Measurements from ENCODE around the gene SNX14.
"Not testable (repeated sequence)": the region's sequence is repeated elsewhere in the genome, so short reads cannot be mapped to it uniquely, and the experiment has no call there.

The SNX14 gene

GRCh38 chr6:85591207-85591606, 2.5 kb downstream of the SNX14 start:
- DNase-seq (ENCODE audit: low spot score) = no peak

DNA sequence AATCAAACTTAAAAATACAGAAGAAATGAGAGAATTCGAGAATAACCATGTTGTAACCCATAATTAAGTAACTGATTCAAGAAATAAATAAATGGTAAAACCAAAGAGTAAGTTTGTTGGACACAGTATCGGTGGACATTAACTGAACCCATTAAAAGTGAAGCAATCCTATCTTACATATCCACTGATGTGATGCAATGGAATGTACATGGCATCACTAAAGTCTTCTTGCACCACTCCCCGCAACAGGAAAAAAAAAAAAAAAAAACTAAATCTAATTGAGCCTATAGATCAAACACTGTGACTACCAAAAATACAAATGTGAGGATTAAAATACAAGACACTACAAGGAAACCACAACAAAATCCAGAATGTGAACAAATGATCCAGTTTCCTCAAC, 7.9 kb downstream of the SNX14 start:
- no peak for DNase-seq (ENCODE audit: low spot score)

GRCh38 chr6:85582832-85583231, 10.8 kb downstream of the SNX14 start:
- not testable (repeated sequence) for DNase-seq (ENCODE audit: low spot score)

- no peak for DNase-seq (ENCODE audit: low spot score)
These were observed 12.1 kb downstream of the SNX14 start for GRCh38 chr6:85581572-85581971.

- DNase-seq (ENCODE audit: low spot score) = no peak
These were observed 12.8 kb downstream of the SNX14 start for GRCh38 chr6:85580878-85581267.

- DNase-seq (ENCODE audit: low spot score) = no peak
These were observed 13.4 kb downstream of the SNX14 start for GRCh38 chr6:85580118-85580877.

DNA sequence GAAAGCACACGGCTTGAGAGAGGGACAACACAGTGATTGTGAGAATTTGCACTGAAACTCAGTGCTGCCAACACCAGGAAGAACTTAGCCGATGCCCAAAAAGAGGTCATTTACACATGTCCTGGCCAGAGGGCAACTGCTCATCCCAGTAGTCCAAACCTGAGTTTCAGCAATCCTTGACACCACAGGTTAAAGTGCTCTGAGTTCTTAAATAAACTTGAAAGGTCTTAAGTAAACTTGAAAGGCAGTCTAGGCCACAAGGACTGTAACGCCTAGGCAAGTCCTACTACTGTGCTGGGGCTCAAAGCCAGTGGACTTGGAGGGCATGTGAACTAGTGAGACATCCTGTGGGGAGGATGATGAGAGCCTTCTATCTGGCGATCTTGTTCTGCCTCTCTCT, 14.1 kb downstream of the SNX14 start:
- DNase-seq (ENCODE audit: low spot score) = no peak

DNA sequence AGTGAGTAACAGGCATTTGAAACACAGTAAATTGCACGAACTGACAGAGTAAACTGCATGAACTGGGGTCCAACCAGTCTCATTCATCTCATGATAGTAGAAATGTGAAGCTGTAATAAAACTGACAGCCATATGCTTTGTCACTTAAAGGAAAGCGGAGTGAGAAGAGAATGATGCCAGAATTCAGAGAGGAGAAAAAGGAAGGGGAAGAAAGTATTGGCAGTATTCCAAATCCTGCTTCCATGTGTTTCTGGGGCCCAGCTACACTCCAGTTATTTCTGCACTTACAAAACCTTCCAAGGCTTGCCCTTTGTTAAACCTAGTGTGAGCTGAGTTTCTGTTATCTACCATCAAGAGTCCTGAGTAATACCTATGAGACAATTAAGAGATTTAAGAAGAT, 17.2 kb downstream of the SNX14 start:
- DNase-seq (ENCODE audit: low spot score) = no peak

- DNase-seq (ENCODE audit: low spot score) = no peak
These were observed 18.6 kb downstream of the SNX14 start for GRCh38 chr6:85574932-85575598.

DNA sequence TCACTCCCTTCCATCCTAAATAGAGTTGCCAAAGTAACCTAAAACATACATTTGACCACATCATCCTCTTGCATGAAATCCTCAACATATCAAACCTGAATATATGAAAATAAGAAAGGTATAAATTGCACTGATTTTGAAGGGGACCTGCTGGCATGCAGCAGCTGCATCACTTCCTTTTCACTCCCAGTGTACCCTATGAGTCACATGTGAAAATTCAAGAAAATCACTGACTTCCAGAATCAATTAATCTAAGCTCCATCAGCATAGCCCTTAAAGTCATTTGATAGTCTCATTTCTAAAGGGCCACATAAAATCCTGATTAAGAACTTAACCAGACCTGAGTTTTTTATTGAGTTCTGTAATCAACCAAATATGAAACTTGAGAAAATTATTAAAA, 24.3 kb downstream of the SNX14 start:
- DNase-seq (ENCODE audit: low spot score) = no peak

GRCh38 chr6:85568411-85568810, 25.2 kb downstream of the SNX14 start:
- DNase-seq (ENCODE audit: low spot score) = no peak

DNA sequence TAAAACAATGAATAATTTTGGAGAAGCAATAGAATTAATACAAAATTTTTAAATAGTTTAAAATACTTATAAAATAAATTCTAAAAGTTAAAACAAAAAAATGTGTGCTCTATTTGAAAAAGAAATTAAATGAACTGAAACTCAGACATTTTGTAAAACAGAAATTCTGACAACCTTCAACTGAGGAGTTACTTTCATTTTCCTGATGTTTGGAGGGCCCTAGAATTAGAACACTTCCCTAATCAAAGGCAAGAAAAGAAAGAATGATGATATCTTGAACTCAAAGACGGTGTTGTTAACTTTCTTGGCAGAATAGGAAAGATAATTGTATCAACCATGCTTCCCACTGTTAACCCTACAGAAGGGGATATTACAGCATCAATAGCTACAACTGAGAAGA, 27.9 kb downstream of the SNX14 start:
- no peak for DNase-seq (ENCODE audit: low spot score)

DNA sequence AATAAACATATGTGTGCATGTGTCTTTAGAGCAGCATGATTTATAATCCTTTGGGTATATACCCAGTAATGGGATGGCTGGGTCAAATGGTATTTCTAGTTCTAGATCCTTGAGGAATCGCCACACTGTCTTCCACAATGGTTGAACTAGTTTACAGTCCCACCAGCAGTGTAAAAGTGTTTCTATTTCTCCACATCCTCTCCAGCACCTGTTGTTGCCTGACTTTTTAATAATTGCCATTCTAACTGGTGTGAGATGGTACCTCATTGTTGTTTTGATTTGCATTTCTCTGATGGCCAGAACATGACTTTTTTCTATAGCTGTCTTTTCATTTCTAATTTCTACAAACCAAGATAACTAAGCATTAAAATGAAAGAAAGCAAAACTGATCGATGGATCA, 29.4 kb downstream of the SNX14 start:
- DNase-seq (ENCODE audit: low spot score) = not testable (repeated sequence)

GRCh38 chr6:85561750-85562357, 31.8 kb downstream of the SNX14 start:
- DNase-seq (ENCODE audit: low spot score) = no peak

GRCh38 chr6:85556992-85557668, 36.5 kb downstream of the SNX14 start:
- DNase-seq (ENCODE audit: low spot score) = no peak

- no peak for DNase-seq (ENCODE audit: low spot score)
These were observed 41.0 kb downstream of the SNX14 start for GRCh38 chr6:85552652-85553051.

- no peak for DNase-seq (ENCODE audit: low spot score)
These were observed 42.4 kb downstream of the SNX14 start for GRCh38 chr6:85551264-85551663.

- no peak for DNase-seq (ENCODE audit: low spot score)
These were observed 45.9 kb downstream of the SNX14 start for GRCh38 chr6:85547719-85548118.

- no peak for DNase-seq (ENCODE audit: low spot score)
These were observed 48.9 kb downstream of the SNX14 start for GRCh38 chr6:85544776-85545175.

GRCh38 chr6:85537055-85537494, 56.6 kb downstream of the SNX14 start:
- DNase-seq (ENCODE audit: low spot score) = no peak

DNA sequence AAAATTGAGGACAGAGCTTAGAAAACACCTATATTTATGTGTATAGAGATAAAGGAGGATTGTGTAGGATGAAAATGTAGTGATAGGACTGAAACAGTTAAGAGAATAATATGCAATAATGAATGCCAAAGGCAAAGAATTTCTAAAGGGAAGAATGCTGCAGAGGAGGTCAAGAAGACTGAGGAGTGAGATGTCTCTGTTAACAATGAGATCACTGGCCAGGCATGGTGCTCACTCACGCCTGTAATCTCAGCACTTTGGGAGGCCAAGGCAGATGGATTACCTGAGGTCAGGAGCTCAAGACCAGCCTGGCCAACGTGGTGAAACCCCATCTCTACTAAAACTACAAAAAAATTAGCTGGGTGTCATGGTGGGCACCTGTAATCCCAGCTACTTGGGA, 69.4 kb downstream of the SNX14 start:
- not testable (repeated sequence) for DNase-seq (ENCODE audit: low spot score)

DNA sequence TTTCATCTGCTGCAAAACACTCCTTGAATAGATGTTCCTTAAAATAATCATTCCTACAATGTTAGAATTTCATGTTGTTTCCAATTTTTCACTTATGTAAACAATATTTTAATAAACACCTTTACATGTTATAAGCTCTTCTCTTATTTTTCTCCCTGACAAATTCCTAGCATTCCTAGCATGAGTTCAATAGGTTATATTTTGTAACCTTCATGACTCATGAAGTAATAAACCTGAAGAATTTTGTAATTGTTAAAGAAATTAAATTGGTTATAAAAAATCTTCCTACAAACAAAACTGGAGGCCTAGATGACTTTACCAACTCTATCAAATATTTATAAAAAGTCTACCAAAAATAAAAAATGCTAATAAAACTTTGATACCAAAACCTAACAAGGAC, 77.5 kb downstream of the SNX14 start:
- no peak for DNase-seq (ENCODE audit: low spot score)
